ENCODE measurements around the gene TSPAN17. TPM values are rescaled to one million over a fixed set of nuclear protein-coding genes. Genes with fewer than 3 reads are reported as not detected.

TSPAN17 gene
- total RNA-seq, 1 donor from 2014 or later: 53.9 TPM

GRCh38 chr5:176671890-176672747 is 24.8 kb downstream of the TSPAN17 start:
- Histone ChIP-seq H3K27me3 (ENCODE audit: control insufficient read depth, insufficient read depth, low read length) (peaks cover 18% of the 10 kb centered on the region), H3K36me3 (ENCODE audit: control insufficient read depth, insufficient read depth, low read length) (no peaks in the 10 kb centered on the region), H3K4me3 (ENCODE audit: low read depth, low read length) (no peak overlapping the region)
- TF ChIP-seq, protein P1, sequence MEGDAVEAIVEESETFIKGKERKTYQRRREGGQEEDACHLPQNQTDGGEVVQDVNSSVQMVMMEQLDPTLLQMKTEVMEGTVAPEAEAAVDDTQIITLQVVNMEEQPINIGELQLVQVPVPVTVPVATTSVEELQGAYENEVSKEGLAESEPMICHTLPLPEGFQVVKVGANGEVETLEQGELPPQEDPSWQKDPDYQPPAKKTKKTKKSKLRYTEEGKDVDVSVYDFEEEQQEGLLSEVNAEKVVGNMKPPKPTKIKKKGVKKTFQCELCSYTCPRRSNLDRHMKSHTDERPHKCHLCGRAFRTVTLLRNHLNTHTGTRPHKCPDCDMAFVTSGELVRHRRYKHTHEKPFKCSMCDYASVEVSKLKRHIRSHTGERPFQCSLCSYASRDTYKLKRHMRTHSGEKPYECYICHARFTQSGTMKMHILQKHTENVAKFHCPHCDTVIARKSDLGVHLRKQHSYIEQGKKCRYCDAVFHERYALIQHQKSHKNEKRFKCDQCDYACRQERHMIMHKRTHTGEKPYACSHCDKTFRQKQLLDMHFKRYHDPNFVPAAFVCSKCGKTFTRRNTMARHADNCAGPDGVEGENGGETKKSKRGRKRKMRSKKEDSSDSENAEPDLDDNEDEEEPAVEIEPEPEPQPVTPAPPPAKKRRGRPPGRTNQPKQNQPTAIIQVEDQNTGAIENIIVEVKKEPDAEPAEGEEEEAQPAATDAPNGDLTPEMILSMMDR (IDR thresholded peaks at IDR 0.05; ENCODE audit: insufficient read depth, low read length, poor library complexity, severe bottlenecking): no peak
- no peak for DNase-seq (ENCODE audit: low read depth)

GRCh38 chr5:176673651-176674583 is 26.6 kb downstream of the TSPAN17 start:
- TF ChIP-seq, protein P1 (IDR thresholded peaks at IDR 0.05; ENCODE audit: insufficient read depth, low read length, poor library complexity, severe bottlenecking): no peak
- H3K4me3 ChIP-seq (ENCODE audit: low read depth, low read length): no peak overlapping the region
- peaks cover 14% of the 10 kb centered on the region for H3K27me3 ChIP-seq (ENCODE audit: control insufficient read depth, insufficient read depth, low read length)
- DNase-seq (ENCODE audit: low read depth): no peak
- no peaks in the 10 kb centered on the region for H3K36me3 ChIP-seq (ENCODE audit: control insufficient read depth, insufficient read depth, low read length)

GRCh38 chr5:176674799-176675198 is 27.5 kb downstream of the TSPAN17 start:
- Histone ChIP-seq H3K4me3 (ENCODE audit: low read depth, low read length) (no peak overlapping the region), H3K36me3 (ENCODE audit: control insufficient read depth, insufficient read depth, low read length) (no peaks in the 10 kb centered on the region), H3K27me3 (ENCODE audit: control insufficient read depth, insufficient read depth, low read length) (peaks cover 21% of the 10 kb centered on the region)
- TF ChIP-seq, protein P1 (IDR thresholded peaks at IDR 0.05; ENCODE audit: insufficient read depth, low read length, poor library complexity, severe bottlenecking): no peak
- no peak for DNase-seq (ENCODE audit: low read depth)

DNA sequence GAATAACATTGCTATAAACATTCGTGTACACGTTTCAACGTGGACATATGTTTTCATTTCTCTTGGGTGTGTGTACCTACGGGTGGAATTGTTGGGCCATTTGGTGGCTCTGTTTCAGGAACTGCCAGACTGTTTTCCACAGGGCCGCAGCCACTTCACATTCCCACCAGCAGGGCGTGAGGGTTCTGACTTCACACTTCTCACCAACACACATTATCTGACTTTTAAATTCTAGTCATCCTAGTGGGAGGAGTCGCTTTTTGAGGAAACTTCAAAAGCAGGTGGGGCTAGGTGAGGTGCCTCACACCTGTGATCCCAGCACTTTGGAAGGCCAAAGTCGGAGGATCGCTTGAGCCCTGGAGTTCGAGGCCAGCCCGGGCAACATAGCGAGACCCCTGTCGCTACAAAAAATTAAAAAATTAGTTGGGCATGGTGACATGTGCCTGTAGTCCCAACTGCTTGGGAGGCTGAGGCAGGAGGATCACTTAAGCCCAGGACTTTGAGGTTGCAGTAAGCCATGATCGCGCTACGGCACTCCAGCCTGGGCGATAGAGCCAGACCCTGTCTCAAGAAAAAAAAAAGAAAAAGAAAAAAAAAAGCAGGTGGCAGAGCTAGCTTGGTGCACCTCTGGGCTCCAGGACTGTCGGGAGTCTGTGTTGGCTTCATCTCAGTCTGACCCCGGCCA is 28.5 kb downstream of the TSPAN17 start:
- no peak for DNase-seq (ENCODE audit: low read depth)

GRCh38 chr5:176676361-176676824 is 29.1 kb downstream of the TSPAN17 start:
- TF ChIP-seq, protein P1 (IDR thresholded peaks at IDR 0.05; ENCODE audit: insufficient read depth, low read length, poor library complexity, severe bottlenecking): no peak
- no peak overlapping the region for H3K4me3 ChIP-seq (ENCODE audit: low read depth, low read length)
- DNase-seq (ENCODE audit: low read depth): no peak
- H3K27me3 ChIP-seq (ENCODE audit: control insufficient read depth, insufficient read depth, low read length): peaks cover 26% of the 10 kb centered on the region
- no peaks in the 10 kb centered on the region for H3K36me3 ChIP-seq (ENCODE audit: control insufficient read depth, insufficient read depth, low read length)

More for the DNA sequence above, 28.5 kb downstream of the TSPAN17 start:
- Histone ChIP-seq H3K4me3 (ENCODE audit: low read depth, low read length) (no peak overlapping the region), H3K36me3 (ENCODE audit: control insufficient read depth, insufficient read depth, low read length) (no peaks in the 10 kb centered on the region), H3K27me3 (ENCODE audit: control insufficient read depth, insufficient read depth, low read length) (peaks cover 24% of the 10 kb centered on the region)
- TF ChIP-seq, protein P1 (IDR thresholded peaks at IDR 0.05; ENCODE audit: insufficient read depth, low read length, poor library complexity, severe bottlenecking): peak; percentile 67
